ENCODE data around the gene ORMDL1. TPM values are rescaled to one million over a fixed set of nuclear protein-coding genes. Genes with fewer than 3 reads are reported as not detected.

The ORMDL1 gene
- total RNA-seq, 2 donors from 2014 or later = 61.7 to 68.9 TPM

DNA sequence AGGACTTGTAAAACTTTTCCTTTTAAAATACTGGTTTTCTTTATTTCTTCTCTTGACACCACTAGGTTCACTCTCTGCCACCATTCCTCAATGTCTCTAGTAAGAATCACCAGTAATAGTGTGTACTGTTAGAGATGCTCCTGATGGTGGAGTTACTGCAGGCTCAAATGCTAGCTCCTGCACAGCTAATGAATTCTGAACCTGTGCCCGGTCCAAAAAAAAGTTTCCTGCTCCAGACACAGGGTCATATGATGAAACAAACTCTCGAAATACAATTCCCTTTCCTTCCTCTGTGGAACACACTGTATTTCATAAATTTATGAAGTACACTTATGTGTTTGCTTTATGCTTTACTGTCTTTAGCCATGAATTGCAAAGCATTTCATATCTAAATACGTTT lies 19.3 kb upstream of the ORMDL1 start:
- ATAC-seq (no peak), DNase-seq (no peak)
- intact Hi-C loops (cut with DNase I) = no loop called here
- no peak overlapping the region for H3K4me3 ChIP-seq
- H3K9me3 ChIP-seq = no peaks in the 10 kb centered on the region
- peaks cover 4% of the 10 kb centered on the region for H3K4me1 ChIP-seq
- WGBS, 2 donors = 79 to 87% methylated on average over 3 of the region's 3 CpGs
- H3K27me3 ChIP-seq = no peaks in the 10 kb centered on the region
- H3K36me3 ChIP-seq (replicated peaks in 1 of 2; ENCODE audit: insufficient read depth in 1 of 2, low read depth in 2 of 2) = no peaks in the 10 kb centered on the region
- TF ChIP-seq, protein P1, sequence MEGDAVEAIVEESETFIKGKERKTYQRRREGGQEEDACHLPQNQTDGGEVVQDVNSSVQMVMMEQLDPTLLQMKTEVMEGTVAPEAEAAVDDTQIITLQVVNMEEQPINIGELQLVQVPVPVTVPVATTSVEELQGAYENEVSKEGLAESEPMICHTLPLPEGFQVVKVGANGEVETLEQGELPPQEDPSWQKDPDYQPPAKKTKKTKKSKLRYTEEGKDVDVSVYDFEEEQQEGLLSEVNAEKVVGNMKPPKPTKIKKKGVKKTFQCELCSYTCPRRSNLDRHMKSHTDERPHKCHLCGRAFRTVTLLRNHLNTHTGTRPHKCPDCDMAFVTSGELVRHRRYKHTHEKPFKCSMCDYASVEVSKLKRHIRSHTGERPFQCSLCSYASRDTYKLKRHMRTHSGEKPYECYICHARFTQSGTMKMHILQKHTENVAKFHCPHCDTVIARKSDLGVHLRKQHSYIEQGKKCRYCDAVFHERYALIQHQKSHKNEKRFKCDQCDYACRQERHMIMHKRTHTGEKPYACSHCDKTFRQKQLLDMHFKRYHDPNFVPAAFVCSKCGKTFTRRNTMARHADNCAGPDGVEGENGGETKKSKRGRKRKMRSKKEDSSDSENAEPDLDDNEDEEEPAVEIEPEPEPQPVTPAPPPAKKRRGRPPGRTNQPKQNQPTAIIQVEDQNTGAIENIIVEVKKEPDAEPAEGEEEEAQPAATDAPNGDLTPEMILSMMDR (IDR thresholded peaks at IDR 0.05) = no peak
- TF ChIP-seq POLR2A (IDR thresholded peaks at IDR 0.05) = no peak
- H3K27ac ChIP-seq = no peak overlapping the region

DNA sequence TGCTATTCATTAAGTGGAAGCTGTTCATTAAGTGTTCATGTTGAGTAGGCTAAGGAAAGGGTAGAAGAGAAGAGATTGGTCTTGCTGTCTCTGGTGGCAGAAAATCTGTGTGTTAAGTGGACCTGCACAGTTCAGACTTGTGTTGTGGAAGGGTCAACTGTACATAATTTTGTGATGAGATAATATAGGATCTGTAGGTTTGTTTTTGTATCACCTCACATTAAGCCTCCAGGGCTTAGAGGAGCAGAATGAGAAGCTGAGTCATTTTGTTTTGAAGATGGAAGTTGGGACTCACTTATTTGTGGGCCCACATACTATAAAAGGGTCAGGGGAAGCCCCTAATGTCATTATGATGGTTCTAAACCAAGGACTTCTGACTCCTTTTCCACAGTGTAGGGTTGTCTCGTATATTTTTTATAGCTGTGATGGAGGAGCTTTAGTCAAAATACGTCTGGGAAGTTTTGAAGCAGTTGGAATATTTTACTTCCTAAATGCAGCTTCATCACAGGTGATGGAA lies 18.3 kb upstream of the ORMDL1 start:
- H3K36me3 ChIP-seq (replicated peaks in 1 of 2; ENCODE audit: insufficient read depth in 1 of 2, low read depth in 2 of 2) = no peaks in the 10 kb centered on the region
- H3K27ac ChIP-seq = no peak overlapping the region
- H3K4me1 ChIP-seq = peaks cover 2% of the 10 kb centered on the region
- ATAC-seq (no peak), DNase-seq (no peak)
- no peaks in the 10 kb centered on the region for H3K9me3 ChIP-seq
- no peaks in the 10 kb centered on the region for H3K27me3 ChIP-seq
- H3K4me3 ChIP-seq = no peak overlapping the region
- WGBS, 2 donors = 88 to 96% methylated on average over 2 of the region's 2 CpGs
- intact Hi-C loops (cut with DNase I) = no loop called here
- TF ChIP-seq, protein P1 (IDR thresholded peaks at IDR 0.05) = no peak
- TF ChIP-seq POLR2A (IDR thresholded peaks at IDR 0.05) = no peak

DNA sequence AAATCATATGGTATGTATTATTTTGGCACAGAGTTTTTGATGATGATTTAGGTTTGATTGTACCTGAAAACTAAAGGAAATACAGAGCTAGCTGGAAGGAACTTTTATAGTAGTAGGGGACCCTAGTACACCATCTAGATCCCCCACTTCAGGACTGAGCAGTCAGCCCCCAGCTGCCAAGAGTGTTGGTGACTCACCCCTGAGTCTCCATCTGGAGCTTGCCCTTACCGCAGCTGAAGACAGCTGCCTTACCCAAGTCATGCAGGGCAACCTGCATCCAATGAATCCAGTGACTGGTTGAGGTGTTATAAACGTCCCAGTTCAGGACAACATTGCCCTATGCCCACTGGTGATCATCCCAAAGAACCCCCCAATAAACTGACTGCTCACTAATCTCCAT lies 15.4 kb upstream of the ORMDL1 start:
- TF ChIP-seq, protein P1 (IDR thresholded peaks at IDR 0.05) = no peak
- TF ChIP-seq POLR2A (IDR thresholded peaks at IDR 0.05) = no peak
- H3K36me3 ChIP-seq (replicated peaks in 1 of 2; ENCODE audit: insufficient read depth in 1 of 2, low read depth in 2 of 2) = peaks cover 0 to 3% of the 10 kb centered on the region in 2 donors
- H3K4me3 ChIP-seq = no peak overlapping the region
- DNase-seq (peak in 1 of 4 donors; percentile 37), ATAC-seq (no peak)
- H3K27me3 ChIP-seq = no peaks in the 10 kb centered on the region
- no peaks in the 10 kb centered on the region for H3K4me1 ChIP-seq
- H3K27ac ChIP-seq = no peak overlapping the region
- H3K9me3 ChIP-seq = no peaks in the 10 kb centered on the region
- WGBS, 2 donors = 73% methylated on average over 2 of the region's 2 CpGs; no CpG with 5 or more reads in 1 of the 2 donors
- intact Hi-C loops (cut with DNase I) = no loop called here

DNA sequence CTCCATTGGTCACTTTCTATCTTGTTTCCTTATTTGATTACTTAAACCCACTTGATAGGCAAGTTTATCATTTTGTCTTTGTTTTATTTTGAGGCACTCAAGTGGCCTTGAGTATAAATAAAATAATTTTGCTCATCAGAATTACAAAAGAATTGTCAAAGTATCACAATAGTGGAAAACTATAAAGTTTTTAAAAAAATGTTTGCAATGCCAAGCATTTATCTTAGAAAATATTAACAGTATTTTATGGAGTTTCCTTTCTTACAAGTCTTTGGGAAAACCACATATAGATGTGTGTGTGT lies 14.8 kb upstream of the ORMDL1 start:
- intact Hi-C loops (cut with DNase I) = no loop called here
- TF ChIP-seq, protein P1 (IDR thresholded peaks at IDR 0.05) = no peak
- no peak for TF ChIP-seq POLR2A (IDR thresholded peaks at IDR 0.05)

GRCh38 chr2:189798312-189799029 lies 14.3 kb upstream of the ORMDL1 start:
- ATAC-seq = no peak
- intact Hi-C loops (cut with DNase I) = no loop called here

More for the DNA sequence above, 14.8 kb upstream of the ORMDL1 start:
- DNase-seq (no peak), ATAC-seq (no peak)
- Histone ChIP-seq H3K27ac (no peak overlapping the region), H3K36me3 (replicated peaks in 1 of 2; ENCODE audit: insufficient read depth in 1 of 2, low read depth in 2 of 2) (peaks cover 0 to 6% of the 10 kb centered on the region in 2 donors), H3K27me3 (no peaks in the 10 kb centered on the region), H3K4me3 (no peak overlapping the region), H3K9me3 (no peaks in the 10 kb centered on the region), H3K4me1 (no peaks in the 10 kb centered on the region)

More at GRCh38 chr2:189798312-189799029, 14.3 kb upstream of the ORMDL1 start:
- no peaks in the 10 kb centered on the region for H3K4me1 ChIP-seq
- no peak for TF ChIP-seq POLR2A (IDR thresholded peaks at IDR 0.05)
- TF ChIP-seq, protein P1 (IDR thresholded peaks at IDR 0.05) = peak in 6 of 7 experiments; percentile 18 to 53 (median 49)
- no peak overlapping the region for H3K4me3 ChIP-seq
- DNase-seq = peak in 1 of 4 donors; percentile 13
- no peaks in the 10 kb centered on the region for H3K9me3 ChIP-seq
- whole genome bisulfite sequencing, 2 donors = 53 to 66% methylated on average over 4 of the region's 4 CpGs
- H3K27ac ChIP-seq = no peak overlapping the region
- no peaks in the 10 kb centered on the region for H3K27me3 ChIP-seq
- peaks cover 0 to 6% of the 10 kb centered on the region in 2 donors for H3K36me3 ChIP-seq (replicated peaks in 1 of 2; ENCODE audit: insufficient read depth in 1 of 2, low read depth in 2 of 2)
